Coronary artery (tissue), 2 donors: Measurements from ENCODE around the gene MGMT.
A peak's percentile ranks its signal among the peaks of the same experiment; 100 is the strongest.

Experiments
- DNase-seq: peaks from one replicate; pipeline ENCODE4 v3.0.0-alpha.2; 2017; ENCODE audit warnings: low spot score
- H3K27ac ChIP-seq, 2 donors: fragments of 200-600 bp; sonication (generic); one replicate each; pipeline ENCODE4 v1.5.1; 2016 to 2019
- H3K4me3 ChIP-seq: fragments of 200-600 bp; sonication (generic); 2 replicates; pipeline ENCODE4 v1.5.1; 2016; ENCODE audit warnings: mild to moderate bottlenecking, moderate library complexity
- TF ChIP-seq, protein P1 (sequence below): fragments of 200-600 bp; sonication (generic); IDR thresholded peaks from one replicate; pipeline ENCODE4 v1.5.1; 2019; ENCODE audit warnings: antibody characterized with exemption

MGMT gene

GRCh38 chr10:129784891-129785290 is 317.9 kb downstream of the MGMT start:
- no peak for DNase-seq
- Histone ChIP-seq H3K27ac (no peak overlapping the region), H3K4me3 (no peak overlapping the region)
- TF ChIP-seq, protein P1, sequence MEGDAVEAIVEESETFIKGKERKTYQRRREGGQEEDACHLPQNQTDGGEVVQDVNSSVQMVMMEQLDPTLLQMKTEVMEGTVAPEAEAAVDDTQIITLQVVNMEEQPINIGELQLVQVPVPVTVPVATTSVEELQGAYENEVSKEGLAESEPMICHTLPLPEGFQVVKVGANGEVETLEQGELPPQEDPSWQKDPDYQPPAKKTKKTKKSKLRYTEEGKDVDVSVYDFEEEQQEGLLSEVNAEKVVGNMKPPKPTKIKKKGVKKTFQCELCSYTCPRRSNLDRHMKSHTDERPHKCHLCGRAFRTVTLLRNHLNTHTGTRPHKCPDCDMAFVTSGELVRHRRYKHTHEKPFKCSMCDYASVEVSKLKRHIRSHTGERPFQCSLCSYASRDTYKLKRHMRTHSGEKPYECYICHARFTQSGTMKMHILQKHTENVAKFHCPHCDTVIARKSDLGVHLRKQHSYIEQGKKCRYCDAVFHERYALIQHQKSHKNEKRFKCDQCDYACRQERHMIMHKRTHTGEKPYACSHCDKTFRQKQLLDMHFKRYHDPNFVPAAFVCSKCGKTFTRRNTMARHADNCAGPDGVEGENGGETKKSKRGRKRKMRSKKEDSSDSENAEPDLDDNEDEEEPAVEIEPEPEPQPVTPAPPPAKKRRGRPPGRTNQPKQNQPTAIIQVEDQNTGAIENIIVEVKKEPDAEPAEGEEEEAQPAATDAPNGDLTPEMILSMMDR = no peak

- no peak overlapping the region for H3K4me3 ChIP-seq
- H3K27ac ChIP-seq = no peak overlapping the region
- no peak for DNase-seq
- TF ChIP-seq, protein P1 = no peak
Observed at GRCh38 chr10:129785536-129785981, 318.5 kb downstream of the MGMT start.

DNA sequence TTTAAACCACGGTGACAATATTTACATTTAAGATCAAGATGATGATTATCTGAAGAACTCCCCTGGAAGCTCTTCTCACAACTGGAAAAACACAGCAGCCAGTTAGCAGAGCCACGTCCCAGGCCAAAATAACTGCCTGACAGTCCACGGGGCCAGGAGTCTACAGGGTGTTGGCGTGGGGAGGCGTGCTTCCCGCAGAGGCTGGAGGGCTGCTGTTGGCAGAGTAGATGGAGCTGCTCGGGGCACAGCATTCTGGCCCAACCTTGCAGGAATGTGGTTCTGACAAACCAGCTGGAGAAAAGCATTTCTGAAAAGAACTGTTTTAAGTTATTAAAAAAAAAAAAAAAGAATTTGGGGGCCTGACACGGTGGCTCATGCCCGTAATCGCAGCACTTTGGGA is 319.2 kb downstream of the MGMT start:
- Histone ChIP-seq H3K4me3 (no peak overlapping the region), H3K27ac (no peak overlapping the region)
- TF ChIP-seq, protein P1 = no peak
- DNase-seq = no peak

DNA sequence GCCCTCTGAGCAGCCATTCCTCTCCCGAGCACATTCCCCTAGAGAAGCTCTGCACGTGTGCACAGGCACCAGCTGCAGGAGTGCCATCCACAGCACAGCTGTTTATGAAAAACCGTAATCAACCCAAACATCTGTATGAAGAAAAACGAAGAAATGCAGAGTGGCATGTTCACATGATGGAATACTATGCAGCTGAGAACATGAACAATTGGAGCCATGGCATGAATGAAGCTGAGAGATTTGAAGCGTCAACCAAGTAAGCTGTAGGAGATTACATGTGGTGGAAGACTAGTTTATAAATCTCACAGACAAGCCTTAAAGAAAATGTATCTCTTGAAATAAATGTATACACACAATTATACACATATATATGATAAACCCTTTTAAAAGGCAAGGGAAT is 320.5 kb downstream of the MGMT start:
- TF ChIP-seq, protein P1 = no peak
- Histone ChIP-seq H3K27ac (no peak overlapping the region), H3K4me3 (no peak overlapping the region)
- no peak for DNase-seq

DNA sequence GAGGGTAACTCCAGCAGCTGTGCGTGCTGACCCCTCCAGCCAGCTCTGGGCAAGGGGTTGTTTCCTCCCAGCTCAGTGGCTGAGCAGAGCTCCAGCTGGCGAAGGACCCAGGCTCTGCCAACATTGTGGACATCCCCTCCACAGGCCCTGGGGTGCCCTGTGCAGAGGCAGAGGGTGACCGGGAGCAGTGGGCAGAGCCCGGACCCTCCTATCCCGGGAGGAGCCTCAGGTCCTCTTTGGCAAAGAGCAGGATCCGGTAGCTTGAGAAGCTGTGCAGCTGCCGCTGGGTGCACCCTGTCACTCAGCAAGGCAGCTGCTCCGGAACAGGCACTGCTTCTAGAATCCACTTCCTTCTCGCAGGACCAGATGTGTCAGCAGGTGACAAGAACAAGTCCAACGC is 321.2 kb downstream of the MGMT start:
- Histone ChIP-seq H3K4me3 (no peak overlapping the region), H3K27ac (no peak overlapping the region)
- no peak for DNase-seq
- TF ChIP-seq, protein P1 = no peak

DNA sequence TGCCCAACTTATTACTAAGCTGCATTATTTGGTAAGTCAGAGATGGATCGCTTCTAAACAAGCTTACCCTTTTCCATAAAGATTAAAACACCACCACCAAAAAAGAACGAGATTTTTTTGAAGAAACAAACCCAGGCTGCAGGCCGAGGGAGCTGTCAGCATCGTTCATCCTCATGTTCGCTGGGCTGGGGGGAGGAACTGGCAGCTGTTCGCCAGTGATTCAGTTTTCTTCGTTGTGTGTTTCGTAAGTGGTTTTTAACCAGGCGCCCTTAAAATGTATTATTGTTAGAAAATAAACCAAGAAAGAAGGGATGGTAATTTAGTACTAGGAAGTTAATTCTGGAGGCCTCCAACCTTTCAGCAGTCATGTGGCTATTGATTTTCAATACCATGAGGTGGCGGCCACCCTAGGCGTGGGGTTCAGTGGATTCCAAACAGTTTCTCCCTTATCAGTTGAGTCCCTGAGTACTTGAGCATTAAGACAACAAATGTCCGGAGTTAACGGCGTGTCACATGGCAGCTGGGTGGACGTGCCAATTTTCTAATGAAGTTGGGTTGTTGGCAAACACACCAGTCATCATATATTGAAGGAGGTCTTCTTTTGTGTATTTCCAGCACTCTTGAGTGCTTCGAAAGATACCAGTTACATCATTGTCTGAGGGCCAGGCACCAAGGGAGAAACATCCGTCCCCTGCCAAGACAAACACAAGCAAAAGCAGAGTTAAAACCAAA is 323.8 kb downstream of the MGMT start:
- TF ChIP-seq, protein P1 = no peak
- DNase-seq = no peak

DNA sequence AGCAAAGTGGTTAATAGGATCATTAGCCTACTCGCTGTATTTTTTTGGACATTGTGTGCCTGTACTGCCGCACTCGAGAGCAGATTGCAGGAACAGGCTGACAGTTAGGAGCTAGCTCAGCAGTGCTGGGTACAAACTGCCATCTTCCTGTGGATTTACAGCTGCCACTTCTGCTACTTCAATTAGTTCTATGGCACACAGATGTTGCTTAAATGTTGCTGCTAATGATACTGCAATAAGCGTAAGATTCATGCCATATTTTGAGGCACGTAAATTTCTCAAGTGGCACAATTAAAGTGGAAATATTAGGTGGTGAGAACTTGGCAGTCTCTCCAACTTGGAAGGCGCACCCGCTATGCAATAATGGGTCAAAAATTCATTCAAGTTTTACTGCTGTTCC is 325.1 kb downstream of the MGMT start:
- no peak overlapping the region for H3K4me3 ChIP-seq
- TF ChIP-seq, protein P1 = no peak
- no peak overlapping the region for H3K27ac ChIP-seq
- no peak for DNase-seq

More for the DNA sequence above, 323.8 kb downstream of the MGMT start:
- no peak overlapping the region for H3K4me3 ChIP-seq
- H3K27ac ChIP-seq = peak overlapping the region in 1 of 2 donors; percentile 48
